Mucosa of rectum (tissue), 2 donors: ENCODE data around the gene GUCA1A.
A peak's percentile ranks its signal among the peaks of the same experiment; 100 is the strongest.

Source experiments
- H3K27ac ChIP-seq, 2 donors: one replicate each; pipeline ENCODE4 v1.7.0; 2013; ENCODE audit warnings: inconsistent platforms in 2 of 2, low read depth in 2 of 2, low read length in 2 of 2
- H3K27me3 ChIP-seq, 2 donors: one replicate each; pipeline ENCODE4 v1.7.0; 2013; ENCODE audit warnings: low read length in 2 of 2; ENCODE audit not compliant: control insufficient read depth in 2 of 2, insufficient read depth in 2 of 2
- H3K36me3 ChIP-seq, 2 donors: one replicate each; pipeline ENCODE4 v1.7.0; 2013; ENCODE audit warnings: low read length in 2 of 2; ENCODE audit not compliant: control insufficient read depth in 2 of 2, insufficient read depth in 2 of 2
- H3K4me1 ChIP-seq, 2 donors: one replicate each; pipeline ENCODE4 v1.7.0; 2013; ENCODE audit warnings: low read length in 2 of 2, mild to moderate bottlenecking in 1 of 2; ENCODE audit not compliant: control insufficient read depth in 2 of 2, insufficient read depth in 2 of 2
- H3K4me3 ChIP-seq, 2 donors: one replicate each; pipeline ENCODE4 v1.7.0; 2013; ENCODE audit warnings: low read length in 2 of 2
- H3K9ac ChIP-seq, 2 donors: one replicate each; pipeline ENCODE4 v1.7.0; 2013; ENCODE audit warnings: low read length in 2 of 2, low read depth in 1 of 2, mild to moderate bottlenecking in 1 of 2
- H3K9me3 ChIP-seq, 2 donors: one replicate each; pipeline ENCODE4 v1.7.0; 2013; ENCODE audit warnings: low read length in 2 of 2; ENCODE audit not compliant: control insufficient read depth in 2 of 2
- donor health status: healthy.
- donor health status: Normal muscosa, but diverticular disease.

Gene GUCA1A

DNA sequence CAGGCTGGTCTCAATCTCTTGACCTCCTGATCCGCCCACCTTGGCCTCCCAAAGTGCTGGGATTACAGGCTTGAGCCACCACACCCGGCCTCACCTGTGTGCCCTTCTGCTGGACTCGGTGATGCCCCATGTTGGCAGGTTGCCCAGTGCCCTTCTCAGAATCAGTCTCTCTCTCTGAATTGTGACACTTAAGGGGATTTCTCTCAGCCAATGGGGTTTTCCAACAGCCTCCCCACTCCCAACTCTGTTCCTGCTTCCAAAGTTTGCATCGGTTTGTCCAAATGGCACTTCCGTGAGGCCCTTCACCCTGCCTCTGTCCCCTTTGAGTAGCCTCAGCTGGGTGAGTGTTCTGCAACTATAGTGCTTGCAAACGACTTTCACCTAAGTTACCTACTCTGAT is 47.6 kb downstream of the GUCA1A start:
- no peak overlapping the region for H3K4me3 ChIP-seq
- no peak overlapping the region for H3K27ac ChIP-seq
- no peaks in the 10 kb centered on the region for H3K36me3 ChIP-seq
- H3K9ac ChIP-seq = no peak overlapping the region
- no peaks in the 10 kb centered on the region for H3K9me3 ChIP-seq
- H3K4me1 ChIP-seq = peaks cover 13 to 14% of the 10 kb centered on the region in 2 donors
- H3K27me3 ChIP-seq = no peaks in the 10 kb centered on the region

- Histone ChIP-seq H3K27me3 (no peaks in the 10 kb centered on the region), H3K4me3 (no peak overlapping the region), H3K9me3 (no peaks in the 10 kb centered on the region), H3K36me3 (no peaks in the 10 kb centered on the region), H3K4me1 (peaks cover 15 to 19% of the 10 kb centered on the region in 2 donors), H3K9ac (no peak overlapping the region), H3K27ac (no peak overlapping the region)
Measured at GRCh38 chr6:42221546-42221945, 48.4 kb downstream of the GUCA1A start.

DNA sequence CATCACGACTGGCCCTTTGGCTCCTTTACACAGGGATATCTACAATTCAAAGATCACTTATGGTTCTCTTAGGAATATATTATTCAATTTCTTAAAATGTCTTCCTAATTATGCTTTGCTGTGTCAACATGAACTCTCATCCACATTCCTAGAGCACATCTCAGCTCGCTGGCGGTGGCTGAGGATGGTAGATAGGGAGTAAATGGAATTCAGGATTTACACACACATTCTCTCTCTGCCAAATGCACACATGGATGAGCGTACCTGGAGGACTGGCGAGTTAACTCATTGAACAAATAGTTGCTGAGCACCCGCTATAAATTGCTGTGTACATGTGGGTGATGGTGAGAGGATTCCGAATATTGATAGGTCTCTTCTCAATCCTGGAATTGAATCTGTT is 49.3 kb downstream of the GUCA1A start:
- Histone ChIP-seq H3K27me3 (no peaks in the 10 kb centered on the region), H3K9ac (no peak overlapping the region), H3K4me3 (no peak overlapping the region), H3K27ac (no peak overlapping the region), H3K36me3 (peaks cover 0 to under 1% of the 10 kb centered on the region in 2 donors), H3K9me3 (no peaks in the 10 kb centered on the region), H3K4me1 (peaks cover 11 to 24% of the 10 kb centered on the region in 2 donors)

GRCh38 chr6:42224222-42225028 is 51.3 kb downstream of the GUCA1A start:
- peaks cover 14 to 29% of the 10 kb centered on the region in 2 donors for H3K4me1 ChIP-seq
- no peak overlapping the region for H3K9ac ChIP-seq
- peaks cover 0 to 3% of the 10 kb centered on the region in 2 donors for H3K36me3 ChIP-seq
- peak overlapping the region in 1 of 2 donors; percentile 1 for H3K27ac ChIP-seq
- H3K4me3 ChIP-seq = peak overlapping the region in 1 of 2 donors; percentile 14
- no peaks in the 10 kb centered on the region for H3K27me3 ChIP-seq
- H3K9me3 ChIP-seq = no peaks in the 10 kb centered on the region

DNA sequence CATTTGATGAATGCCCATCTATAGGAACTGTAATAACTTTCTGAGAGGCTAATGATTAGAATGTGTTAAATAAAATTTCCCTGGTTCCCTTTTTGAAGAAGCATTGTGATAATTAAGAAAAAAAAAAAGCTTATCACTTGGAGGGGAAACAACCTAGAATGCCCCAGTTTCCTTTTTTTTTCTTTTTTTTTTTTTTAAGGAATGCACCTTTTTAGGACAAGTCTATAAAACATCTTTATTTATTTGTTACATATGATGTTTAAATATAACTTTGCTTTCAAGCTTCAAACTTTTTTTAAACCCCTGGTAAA is 51.8 kb downstream of the GUCA1A start:
- no peak overlapping the region for H3K9ac ChIP-seq
- H3K4me1 ChIP-seq = peaks cover 14 to 29% of the 10 kb centered on the region in 2 donors
- H3K9me3 ChIP-seq = no peaks in the 10 kb centered on the region
- H3K4me3 ChIP-seq = no peak overlapping the region
- H3K27me3 ChIP-seq = no peaks in the 10 kb centered on the region
- H3K36me3 ChIP-seq = peaks cover 0 to 3% of the 10 kb centered on the region in 2 donors
- H3K27ac ChIP-seq = peak overlapping the region in 1 of 2 donors; percentile 1

DNA sequence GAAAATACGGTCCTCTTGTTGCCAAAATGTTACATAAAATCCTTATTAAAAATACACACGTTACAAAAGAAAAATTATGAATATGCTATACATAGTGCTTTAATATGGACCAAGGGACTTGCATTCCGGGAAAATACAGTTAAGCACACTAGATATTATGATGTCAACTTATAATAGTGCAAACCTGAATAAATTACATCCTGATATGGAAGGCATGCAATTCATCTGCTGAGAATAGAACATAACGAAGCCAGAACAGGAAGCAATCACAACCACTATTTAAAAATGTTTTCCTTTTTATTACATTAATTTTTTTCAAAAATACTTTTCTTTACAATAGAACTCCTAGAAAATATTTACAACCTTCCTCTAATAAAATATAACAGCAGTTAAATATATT is 52.3 kb downstream of the GUCA1A start:
- no peaks in the 10 kb centered on the region for H3K27me3 ChIP-seq
- no peak overlapping the region for H3K9ac ChIP-seq
- no peaks in the 10 kb centered on the region for H3K9me3 ChIP-seq
- no peak overlapping the region for H3K4me3 ChIP-seq
- peaks cover 14 to 29% of the 10 kb centered on the region in 2 donors for H3K4me1 ChIP-seq
- peaks cover 0 to 3% of the 10 kb centered on the region in 2 donors for H3K36me3 ChIP-seq
- H3K27ac ChIP-seq = no peak overlapping the region

GRCh38 chr6:42226161-42226611 is 53.0 kb downstream of the GUCA1A start:
- H3K27ac ChIP-seq = peak overlapping the region; percentile 74 to 84

DNA sequence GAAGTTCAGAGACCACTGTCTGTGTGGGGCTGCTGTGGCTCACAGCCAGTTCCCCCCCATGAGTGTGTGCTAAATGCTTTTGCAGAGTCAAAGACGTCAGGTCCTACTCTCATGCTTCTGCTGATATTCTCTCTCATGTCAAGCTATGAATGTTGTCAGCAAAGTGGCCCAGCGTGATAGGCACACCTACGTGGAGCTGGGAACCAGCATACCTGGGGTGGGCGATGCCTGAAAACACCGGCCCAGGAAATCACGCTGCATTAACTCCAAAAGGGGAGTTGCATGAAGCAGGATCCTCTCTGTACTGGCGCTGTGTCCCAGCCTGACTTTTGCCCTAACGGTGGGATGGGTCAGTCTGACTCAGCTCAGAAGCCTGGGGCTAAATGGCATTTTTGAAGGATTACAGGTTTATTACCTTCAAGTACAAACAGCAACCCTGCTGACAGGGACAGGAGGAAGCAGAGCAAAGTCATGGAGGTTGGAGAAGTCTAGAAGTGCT is 53.5 kb downstream of the GUCA1A start:
- no peaks in the 10 kb centered on the region for H3K9me3 ChIP-seq
- H3K9ac ChIP-seq = peak overlapping the region; percentile 3 to 49
- H3K4me3 ChIP-seq = peak overlapping the region; percentile 34 to 58
- peaks cover 0 to 8% of the 10 kb centered on the region in 2 donors for H3K36me3 ChIP-seq
- H3K27ac ChIP-seq = peak overlapping the region; percentile 74 to 84
- no peaks in the 10 kb centered on the region for H3K27me3 ChIP-seq
- H3K4me1 ChIP-seq = peaks cover 14 to 29% of the 10 kb centered on the region in 2 donors

More at GRCh38 chr6:42226161-42226611, 53.0 kb downstream of the GUCA1A start:
- Histone ChIP-seq H3K4me3 (peak overlapping the region in 1 of 2 donors; percentile 34), H3K9ac (peak overlapping the region; percentile 3 to 49), H3K4me1 (peaks cover 14 to 29% of the 10 kb centered on the region in 2 donors), H3K27me3 (no peaks in the 10 kb centered on the region), H3K36me3 (peaks cover 0 to 3% of the 10 kb centered on the region in 2 donors), H3K9me3 (no peaks in the 10 kb centered on the region)

DNA sequence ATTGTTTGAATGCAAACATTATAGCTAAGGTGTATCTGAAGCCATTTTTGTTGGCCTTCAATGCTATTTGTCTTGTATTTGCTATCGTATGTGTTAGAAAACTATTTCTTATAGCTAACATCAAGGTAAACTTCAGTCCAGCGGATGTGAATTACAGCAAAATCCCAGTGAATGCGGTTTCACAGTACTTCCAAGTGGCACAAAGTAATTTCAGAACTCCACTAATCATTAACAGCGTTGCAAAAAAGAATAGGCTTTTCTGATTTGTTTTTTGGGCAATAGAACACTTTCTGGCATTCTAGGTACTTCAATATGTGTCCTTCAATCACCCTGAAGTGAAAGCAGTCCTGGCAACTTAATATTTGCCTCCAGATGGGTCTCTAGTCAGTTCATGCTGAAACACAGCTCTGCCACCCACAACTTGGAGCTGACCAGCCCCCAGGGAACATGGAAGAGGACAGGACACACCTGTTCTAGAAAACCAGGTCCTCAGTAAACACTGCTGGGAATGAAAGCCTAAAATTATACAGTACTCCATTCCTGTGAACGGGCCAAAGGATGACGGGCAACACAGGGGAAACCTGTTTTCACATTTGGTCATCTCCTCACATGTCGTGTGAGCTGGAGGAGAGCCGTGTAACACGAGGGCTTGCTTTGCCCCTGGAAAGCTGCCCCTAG is 54.1 kb downstream of the GUCA1A start:
- H3K4me1 ChIP-seq = peaks cover 14 to 29% of the 10 kb centered on the region in 2 donors
- H3K36me3 ChIP-seq = peaks cover 3 to 8% of the 10 kb centered on the region in 2 donors
- H3K9ac ChIP-seq = peak overlapping the region; percentile 7 to 49
- H3K27me3 ChIP-seq = no peaks in the 10 kb centered on the region
- H3K27ac ChIP-seq = peak overlapping the region; percentile 74 to 84
- H3K4me3 ChIP-seq = peak overlapping the region; percentile 34 to 58
- H3K9me3 ChIP-seq = no peaks in the 10 kb centered on the region

DNA sequence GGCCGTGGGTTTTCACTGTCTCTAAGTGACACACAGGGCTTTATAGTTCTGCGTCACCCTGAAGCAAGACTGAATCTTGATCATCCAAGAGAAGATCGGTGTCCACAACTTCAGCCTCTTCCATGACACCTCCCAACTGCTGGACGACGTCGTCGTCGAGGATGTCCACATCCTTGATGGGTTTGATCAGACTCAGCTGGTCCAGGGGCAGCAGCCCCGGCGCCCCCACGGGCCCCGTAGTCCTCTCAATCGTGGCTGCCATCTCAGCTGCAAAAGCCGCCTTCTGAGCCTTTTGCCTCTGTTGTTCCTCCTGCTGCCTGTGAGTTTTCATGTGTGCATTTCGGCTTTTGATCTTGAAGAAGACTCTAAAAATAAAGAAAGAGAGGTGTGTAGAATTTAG is 55.1 kb downstream of the GUCA1A start:
- Histone ChIP-seq H3K27ac (no peak overlapping the region), H3K27me3 (no peaks in the 10 kb centered on the region), H3K36me3 (peaks cover 6 to 12% of the 10 kb centered on the region in 2 donors), H3K4me1 (peaks cover 14 to 29% of the 10 kb centered on the region in 2 donors), H3K9me3 (no peaks in the 10 kb centered on the region), H3K9ac (no peak overlapping the region), H3K4me3 (no peak overlapping the region)
